Testis (tissue), 2 donors: ENCODE measurements around the gene LANCL2.

Source experiments
- CTCF ChIP-seq, 3 experiments: fragments of 450-650 bp in 2 of 3; fragments of 200-600 bp in 1 of 3; sonication (generic) in 1 of 3; IDR thresholded peaks; one replicate each; pipeline ENCODE4 v1.5.1; 2016 to 2019; ENCODE audit warnings: antibody characterized with exemption in 3 of 3, mild to moderate bottlenecking in 2 of 3, moderate library complexity in 1 of 3
- POLR2A ChIP-seq: fragments of 450-650 bp; IDR thresholded peaks from one replicate; pipeline ENCODE4 v1.6.1; 2017; ENCODE audit warnings: antibody characterized with exemption, mild to moderate bottlenecking, moderate library complexity

- TF ChIP-seq POLR2A (no peak), CTCF (IDR thresholded peaks at IDR 0.05) (no peak)
Observed at GRCh38 chr7:55379285-55379684, 14.1 kb downstream of the LANCL2 start.
